GM13976 (cell line): ENCODE results near the gene POLDIP3.

Source experiments
- DNase-seq: peaks from one replicate; pipeline ENCODE4 v3.0.0; 2012; ENCODE audit warnings: low spot score
- CTCF ChIP-seq: IDR thresholded peaks from 2 replicates; pipeline ENCODE4 v1.5.1; 2012; ENCODE audit warnings: borderline replicate concordance, mild to moderate bottlenecking; ENCODE audit not compliant: insufficient read depth; ENCODE audit errors: extremely low read depth, missing control alignments, control extremely low read depth
- in situ Hi-C: fragments of 300-500 bp; cut with MboI; formaldehyde crosslinking; loops from one replicate; pipeline ENCODE4 v1.12.0; 2022; ENCODE audit warnings: low sequenced_read_pairs, mixed read lengths, inconsistent platforms; ENCODE audit not compliant: unreplicated experiment

Gene POLDIP3

GRCh38 chr22:42645938-42646568, 31.4 kb upstream of the POLDIP3 start:
- DNase-seq, result no peak
- in situ Hi-C loops, result no loop called here
- no peak for TF ChIP-seq CTCF

- in situ Hi-C loops, result no loop called here
- TF ChIP-seq CTCF, result no peak
- DNase-seq, result no peak
Measured at GRCh38 chr22:42645341-42645937, 30.8 kb upstream of the POLDIP3 start.

- TF ChIP-seq CTCF, result no peak
- in situ Hi-C loops, result no loop called here
- DNase-seq, result no peak
Measured at GRCh38 chr22:42644422-42645340, 30.0 kb upstream of the POLDIP3 start.

GRCh38 chr22:42643634-42644421, 29.1 kb upstream of the POLDIP3 start:
- in situ Hi-C loops, result no loop called here
- TF ChIP-seq CTCF, result no peak
- DNase-seq, result no peak

- no peak for TF ChIP-seq CTCF
- in situ Hi-C loops, result no loop called here
- DNase-seq, result no peak
Measured at GRCh38 chr22:42642806-42643633, 28.3 kb upstream of the POLDIP3 start.
